CD4-positive, alpha-beta T cell treated with Interleukin-10 for 1 hour (primary cell): ENCODE data around the gene ZNF732.
"Not testable (repeated sequence)": the region's sequence is repeated elsewhere in the genome, so short reads cannot be mapped to it uniquely, and the experiment has no call there.

Source experiments
- DNase-seq: peaks from one replicate; pipeline ENCODE4 v3.0.0-alpha.2; 2020

ZNF732 gene

GRCh38 chr4:252065-252601 lies 53.1 kb downstream of the ZNF732 start:
- DNase-seq = no peak

GRCh38 chr4:244471-244870 lies 60.8 kb downstream of the ZNF732 start:
- DNase-seq = peak; percentile 76

GRCh38 chr4:243426-243825 lies 61.8 kb downstream of the ZNF732 start:
- DNase-seq = no peak

DNA sequence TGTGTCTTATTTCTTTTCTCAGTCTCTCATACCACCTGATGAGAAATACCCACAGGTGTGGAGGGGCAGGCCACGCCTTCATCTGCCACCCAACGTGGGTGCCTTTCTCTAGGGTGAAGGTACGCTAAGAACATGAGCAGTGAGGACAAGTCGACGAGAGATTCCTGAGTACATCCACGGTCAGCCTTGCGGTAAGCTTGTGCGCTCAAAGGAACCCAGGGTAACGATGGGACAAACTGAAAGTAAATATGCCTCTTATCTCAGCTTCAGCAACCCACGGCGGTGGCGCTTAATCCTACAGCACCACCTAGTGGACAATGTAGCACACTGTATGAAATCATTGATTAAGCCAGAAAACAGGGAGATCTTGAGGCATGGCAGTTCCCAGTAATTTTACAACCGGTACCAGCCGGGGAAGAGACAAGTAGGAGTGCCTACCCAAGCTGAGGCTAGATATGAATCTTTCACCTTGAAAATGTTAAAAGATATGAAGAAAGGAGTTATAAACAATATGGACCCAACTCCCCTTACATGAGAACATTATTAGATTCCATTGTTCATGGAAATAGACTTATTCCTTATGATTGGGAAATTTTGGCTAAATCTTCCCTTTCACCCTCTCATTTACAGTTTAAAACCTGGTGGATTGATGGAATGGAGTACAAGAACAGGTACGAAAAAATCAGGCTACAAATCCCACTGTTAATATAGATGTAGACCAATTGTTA lies 63.0 kb downstream of the ZNF732 start:
- DNase-seq = peak; percentile 84

DNA sequence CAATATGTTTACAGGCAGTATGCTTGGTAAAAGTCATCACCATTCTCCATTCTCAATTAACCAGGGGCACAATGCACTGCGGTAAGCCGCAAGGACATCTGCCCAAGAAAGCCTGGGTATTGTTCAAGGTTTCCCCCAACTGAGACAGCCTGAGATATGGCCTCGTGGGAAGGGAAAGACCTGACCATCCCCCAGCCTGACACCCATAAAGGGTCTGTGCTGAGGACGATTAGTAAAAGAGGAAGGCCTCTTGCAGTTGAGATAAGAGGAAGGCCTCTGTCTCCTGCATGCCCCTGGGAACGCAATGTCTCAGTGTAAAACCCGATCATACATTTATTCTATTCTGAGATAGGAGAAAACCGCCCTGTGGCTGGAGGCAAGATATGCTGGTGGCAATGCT lies 63.9 kb downstream of the ZNF732 start:
- DNase-seq = not testable (repeated sequence)

GRCh38 chr4:236028-236427 lies 69.2 kb downstream of the ZNF732 start:
- no peak for DNase-seq

DNA sequence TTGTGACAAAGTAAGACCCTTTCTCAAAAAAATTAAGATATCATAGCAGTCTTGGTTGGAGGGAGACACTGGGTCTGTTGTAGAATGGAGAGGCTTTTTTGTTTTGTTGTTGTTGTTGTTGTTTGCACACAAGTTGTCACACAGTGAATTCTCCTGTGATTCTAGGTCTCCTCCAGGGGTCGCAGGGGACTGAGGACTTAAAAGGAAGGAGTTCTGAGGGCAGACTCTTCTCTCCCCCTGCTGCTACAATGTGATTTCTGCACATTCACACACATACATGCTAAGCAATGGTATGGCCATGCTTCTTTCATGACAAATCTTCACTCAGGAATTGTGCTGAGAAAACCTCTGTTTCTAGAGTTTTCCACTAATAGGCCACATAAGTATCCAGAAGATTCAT lies 71.1 kb downstream of the ZNF732 start:
- no peak for DNase-seq

GRCh38 chr4:223913-224497 lies 81.3 kb downstream of the ZNF732 start:
- DNase-seq = no peak
